Mucosa of stomach (tissue), 1 donor: ENCODE data around the gene RBM48.
"Not testable (repeated sequence)": the region's sequence is repeated elsewhere in the genome, so short reads cannot be mapped to it uniquely, and the experiment has no call there.

Source experiments
- H3K27me3 ChIP-seq: one replicate; pipeline ENCODE4 v1.7.0; 2013; ENCODE audit warnings: mild to moderate bottlenecking, low read length; ENCODE audit not compliant: control insufficient read depth, insufficient read depth
- H3K36me3 ChIP-seq: one replicate; pipeline ENCODE4 v1.7.0; 2013; ENCODE audit warnings: low read length; ENCODE audit not compliant: control insufficient read depth, insufficient read depth
- H3K4me1 ChIP-seq: one replicate; pipeline ENCODE4 v1.7.0; 2013; ENCODE audit warnings: mild to moderate bottlenecking, low read length; ENCODE audit not compliant: control insufficient read depth, insufficient read depth
- H3K4me3 ChIP-seq: one replicate; pipeline ENCODE4 v1.7.0; 2013; ENCODE audit warnings: low read length
- H3K9ac ChIP-seq: one replicate; pipeline ENCODE4 v1.7.0; 2013; ENCODE audit warnings: mild to moderate bottlenecking, low read length, moderate library complexity
- H3K9me3 ChIP-seq: one replicate; pipeline ENCODE4 v1.7.0; 2013; ENCODE audit warnings: mild to moderate bottlenecking, low read length, moderate library complexity; ENCODE audit not compliant: control insufficient read depth
- donor health status: Pancreatic carcinoma.

Gene RBM48

DNA sequence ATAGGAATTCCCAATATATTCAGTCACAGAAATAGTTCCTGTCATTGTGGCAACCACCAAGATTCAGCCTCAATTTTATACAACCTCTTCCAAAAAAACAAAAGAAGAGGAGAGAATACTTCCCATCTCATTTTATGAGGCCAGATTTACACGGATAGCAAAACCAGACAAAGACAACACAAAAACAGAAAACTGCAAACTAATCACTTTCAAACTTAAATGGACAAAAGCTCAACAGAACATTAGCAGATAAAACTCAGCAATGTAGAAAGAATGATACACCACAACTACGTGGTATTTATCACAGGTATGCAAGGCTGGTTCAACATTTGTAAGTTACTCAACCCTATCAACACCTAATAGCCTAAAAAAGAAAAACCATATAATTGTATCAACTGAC, 22.2 kb upstream of the RBM48 start:
- Histone ChIP-seq H3K9ac (no peak overlapping the region), H3K4me1 (no peaks in the 10 kb centered on the region), H3K27me3 (no peaks in the 10 kb centered on the region), H3K4me3 (no peak overlapping the region), H3K36me3 (no peaks in the 10 kb centered on the region), H3K9me3 (no peaks in the 10 kb centered on the region)

DNA sequence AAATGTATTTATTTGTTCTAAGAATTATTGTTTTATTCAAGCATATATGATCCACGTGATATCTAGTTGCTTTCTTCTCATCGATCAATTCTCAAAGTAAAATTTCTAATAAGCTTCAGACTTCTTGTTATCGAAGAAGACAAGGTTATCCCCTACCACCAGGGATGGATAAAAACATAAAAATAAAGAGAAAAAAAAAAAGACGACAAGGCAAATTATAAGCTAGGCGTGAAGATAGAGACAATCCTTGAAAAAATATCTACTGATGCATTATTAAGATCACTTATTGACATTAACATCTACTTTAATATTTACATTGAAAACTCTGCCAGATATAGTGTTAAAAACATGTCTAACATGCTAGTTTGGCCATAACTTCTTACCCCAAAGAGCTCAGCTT, 19.6 kb upstream of the RBM48 start:
- H3K4me1 ChIP-seq = no peaks in the 10 kb centered on the region
- no peaks in the 10 kb centered on the region for H3K36me3 ChIP-seq
- H3K4me3 ChIP-seq = no peak overlapping the region
- no peaks in the 10 kb centered on the region for H3K9me3 ChIP-seq
- H3K27me3 ChIP-seq = no peaks in the 10 kb centered on the region
- H3K9ac ChIP-seq = no peak overlapping the region

DNA sequence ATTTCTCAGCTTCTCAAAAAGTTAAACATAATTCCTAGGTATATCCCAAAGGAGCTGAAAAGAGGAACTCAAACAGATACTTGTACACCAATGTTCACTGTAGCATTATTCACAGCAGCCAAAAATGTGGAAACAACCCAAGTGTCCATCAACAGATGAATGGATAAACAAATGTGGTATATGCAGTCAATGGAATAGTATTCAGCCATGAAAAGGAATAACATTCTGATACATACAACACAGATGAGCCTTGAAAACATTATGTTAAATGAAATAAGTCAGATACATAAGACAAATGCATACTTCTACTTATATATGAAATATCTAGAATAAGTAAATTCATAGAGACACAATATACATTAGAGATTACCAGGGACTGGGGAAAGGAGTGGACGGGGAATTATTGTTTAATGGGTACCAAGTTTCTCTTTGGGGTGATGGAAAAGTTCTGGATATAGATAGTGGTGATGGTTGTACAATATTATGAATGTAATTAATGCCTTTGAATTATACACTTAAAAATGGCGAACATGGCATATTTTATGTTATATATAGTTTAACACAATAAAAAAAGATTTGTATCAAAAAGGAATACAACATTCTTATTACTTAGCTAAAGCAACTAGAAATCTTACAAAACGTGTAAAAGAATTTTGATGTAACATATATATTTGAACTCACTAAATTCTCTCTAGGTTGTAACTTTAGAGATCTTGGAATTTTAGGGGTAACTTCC, 15.3 kb upstream of the RBM48 start:
- no peaks in the 10 kb centered on the region for H3K9me3 ChIP-seq
- H3K4me3 ChIP-seq = no peak overlapping the region
- H3K9ac ChIP-seq = no peak overlapping the region
- H3K27me3 ChIP-seq = no peaks in the 10 kb centered on the region
- no peaks in the 10 kb centered on the region for H3K36me3 ChIP-seq
- no peaks in the 10 kb centered on the region for H3K4me1 ChIP-seq

DNA sequence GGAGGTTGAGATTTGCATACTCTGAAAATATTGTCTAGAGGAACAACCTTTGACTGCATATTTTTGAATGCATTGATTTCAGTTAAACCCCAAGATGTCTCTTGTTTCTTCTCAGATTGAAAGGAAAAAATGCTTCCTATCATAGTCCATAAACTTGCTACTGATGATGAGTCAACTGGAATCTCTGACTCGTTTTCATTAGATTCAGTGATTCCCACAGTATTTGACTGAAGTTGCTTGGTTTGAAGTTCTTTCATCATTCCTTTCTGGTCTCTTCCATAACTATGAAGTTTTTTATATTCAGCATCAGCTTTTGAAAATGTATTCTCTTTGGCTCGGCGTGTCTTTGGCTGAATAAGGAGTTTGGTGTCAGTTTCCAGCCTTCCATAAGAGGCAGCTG, 11.0 kb upstream of the RBM48 start:
- Histone ChIP-seq H3K27me3 (no peaks in the 10 kb centered on the region), H3K4me3 (no peak overlapping the region), H3K36me3 (no peaks in the 10 kb centered on the region), H3K9ac (no peak overlapping the region), H3K4me1 (no peaks in the 10 kb centered on the region), H3K9me3 (no peaks in the 10 kb centered on the region)

DNA sequence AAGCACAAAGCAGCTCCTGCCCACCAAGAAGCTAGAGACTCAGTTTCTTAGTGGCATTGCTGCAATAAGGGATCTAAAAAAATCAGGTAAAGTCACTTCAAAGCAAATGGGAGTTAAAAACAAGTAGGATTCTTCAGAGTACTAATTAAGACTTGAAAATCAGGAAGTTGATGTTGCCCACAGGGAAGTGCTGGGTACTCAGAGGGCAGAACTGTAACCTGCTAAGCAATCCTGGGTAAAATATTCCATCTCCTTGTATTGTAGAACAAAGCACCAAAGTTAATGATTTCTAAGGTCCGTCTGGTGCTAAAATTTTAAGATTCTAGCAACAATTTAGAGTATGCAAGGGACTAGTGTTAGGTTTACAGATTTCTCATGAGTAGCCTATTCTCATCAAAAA, 8.6 kb upstream of the RBM48 start:
- Histone ChIP-seq H3K36me3 (no peaks in the 10 kb centered on the region), H3K9me3 (no peaks in the 10 kb centered on the region), H3K27me3 (no peaks in the 10 kb centered on the region), H3K9ac (no peak overlapping the region), H3K4me3 (no peak overlapping the region), H3K4me1 (no peaks in the 10 kb centered on the region)

DNA sequence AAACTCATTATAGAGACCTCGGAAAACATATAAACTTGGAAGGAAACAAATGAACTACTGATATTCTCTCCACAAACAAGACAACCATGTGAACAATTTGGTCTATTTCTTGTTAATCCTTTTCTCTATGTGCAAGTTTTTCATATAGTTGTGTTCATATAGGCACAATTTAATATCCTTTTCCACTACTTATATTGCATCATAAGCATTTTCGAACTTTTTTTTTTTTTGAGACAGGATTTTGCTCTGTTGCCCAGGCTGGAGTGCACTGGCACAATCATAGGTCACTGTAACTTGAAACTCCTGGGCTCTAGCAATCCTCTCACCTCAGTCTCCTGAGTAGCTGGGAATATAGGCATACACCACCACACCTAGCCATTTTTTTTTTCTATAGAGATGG, 5.5 kb upstream of the RBM48 start:
- Histone ChIP-seq H3K9ac (no peak overlapping the region), H3K27me3 (no peaks in the 10 kb centered on the region), H3K4me1 (peaks cover 6% of the 10 kb centered on the region), H3K9me3 (no peaks in the 10 kb centered on the region), H3K36me3 (no peaks in the 10 kb centered on the region), H3K4me3 (no peak overlapping the region)

DNA sequence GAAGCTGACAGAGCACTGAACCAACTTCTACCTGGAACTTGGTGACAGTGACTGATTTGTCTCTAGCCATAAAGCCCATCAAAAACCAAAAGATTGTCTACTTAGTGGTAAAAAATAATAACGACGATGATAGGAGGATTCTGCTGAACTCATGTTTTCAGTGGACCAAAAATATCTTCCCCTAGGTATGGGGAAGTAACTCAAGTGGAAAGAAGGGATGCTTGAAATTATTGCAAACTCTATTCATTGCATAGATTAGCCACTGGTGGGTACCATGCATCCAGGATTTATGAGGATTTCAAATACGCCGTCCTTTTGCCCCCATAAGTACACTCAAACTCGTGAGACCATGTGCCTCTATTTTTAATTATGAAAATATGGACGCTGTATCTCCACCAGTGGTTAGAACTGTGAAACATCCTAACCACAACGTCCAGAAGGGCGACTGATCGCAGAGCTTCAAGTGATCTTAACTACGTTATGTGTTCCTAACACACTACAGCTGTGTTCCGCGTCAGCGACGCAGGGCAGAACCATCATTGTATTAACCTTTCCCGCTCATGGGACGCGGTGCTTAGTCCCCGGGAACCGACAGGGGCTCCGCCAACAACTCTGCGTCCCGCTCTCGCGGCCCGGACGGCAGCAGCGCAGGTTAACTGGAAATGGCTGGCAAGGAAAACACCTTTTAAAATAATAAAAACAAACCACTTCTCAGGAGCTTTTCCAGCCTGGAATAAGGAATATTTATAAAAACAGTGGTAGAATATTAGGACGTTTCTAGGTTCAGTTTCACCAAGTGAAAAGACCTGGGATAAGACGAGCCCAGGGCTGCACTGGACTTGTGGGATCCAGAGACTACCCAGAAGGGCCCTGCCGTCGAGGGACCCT, 1.1 kb upstream of the RBM48 start:
- Histone ChIP-seq H3K36me3 (peaks cover 5% of the 10 kb centered on the region), H3K4me1 (peaks cover 6% of the 10 kb centered on the region), H3K4me3 (peak overlapping the region; percentile 77), H3K27me3 (no peaks in the 10 kb centered on the region), H3K9me3 (no peaks in the 10 kb centered on the region), H3K9ac (peak overlapping the region; percentile 78)

DNA sequence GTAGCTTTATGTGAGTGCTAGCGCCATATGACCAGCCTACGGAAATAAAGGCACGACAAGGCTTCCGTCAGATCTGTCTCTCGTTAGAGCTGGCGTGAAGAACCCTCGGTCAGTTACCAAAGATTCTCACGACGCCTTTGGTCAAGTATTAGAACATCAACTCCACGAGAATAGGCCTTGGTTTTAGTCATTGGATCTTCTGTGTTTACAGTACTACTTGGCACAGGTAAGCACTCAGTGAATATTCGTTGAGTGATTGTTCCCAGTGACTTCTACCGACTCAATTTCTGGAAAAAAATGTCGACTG, 316 bp downstream of the RBM48 start:
- H3K9me3 ChIP-seq = no peaks in the 10 kb centered on the region
- peak overlapping the region; percentile 92 for H3K9ac ChIP-seq
- peaks cover 11% of the 10 kb centered on the region for H3K36me3 ChIP-seq
- peaks cover 6% of the 10 kb centered on the region for H3K4me1 ChIP-seq
- H3K4me3 ChIP-seq = peak overlapping the region; percentile 100
- no peaks in the 10 kb centered on the region for H3K27me3 ChIP-seq

DNA sequence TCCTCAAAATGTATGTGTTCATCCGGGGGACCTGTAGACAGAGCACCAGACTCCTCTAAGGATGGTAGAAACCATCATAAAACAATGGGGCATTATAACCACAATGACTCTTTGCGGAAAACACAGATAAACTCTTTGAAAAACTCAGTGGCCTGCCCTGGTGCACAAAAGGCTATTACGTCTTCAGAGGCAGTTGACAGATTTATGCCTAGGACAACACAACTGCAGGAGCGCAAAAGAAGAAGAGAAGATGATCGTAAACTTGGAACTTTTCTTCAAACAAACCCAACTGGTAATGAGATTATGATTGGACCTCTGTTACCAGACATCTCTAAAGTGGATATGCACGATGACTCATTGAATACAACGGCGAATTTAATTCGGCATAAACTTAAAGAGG, 6.0 kb downstream of the RBM48 start:
- Histone ChIP-seq H3K9me3 (no peaks in the 10 kb centered on the region), H3K4me1 (no peaks in the 10 kb centered on the region), H3K27me3 (no peaks in the 10 kb centered on the region), H3K9ac (no peak overlapping the region), H3K36me3 (peaks cover 11% of the 10 kb centered on the region), H3K4me3 (no peak overlapping the region)

DNA sequence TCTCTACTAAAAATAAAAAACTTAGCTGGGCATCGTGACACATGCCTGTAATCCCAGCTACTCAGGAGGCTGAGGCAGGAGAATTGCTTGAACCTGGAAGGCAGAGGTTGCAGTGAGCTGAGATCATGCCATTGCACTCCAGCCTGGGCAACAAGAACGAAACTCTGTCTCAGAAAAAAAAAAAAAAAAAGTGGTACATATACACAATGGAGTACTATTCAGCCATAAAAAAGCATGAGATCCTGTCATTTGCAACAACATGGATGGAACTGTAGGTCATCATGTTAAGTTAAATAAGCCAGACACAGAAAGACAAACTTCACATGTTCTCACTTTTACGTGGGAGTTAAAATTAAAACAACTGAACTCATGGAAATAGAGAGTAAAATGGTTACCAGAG, 14.9 kb downstream of the RBM48 start:
- H3K4me3 ChIP-seq = not testable (repeated sequence)

DNA sequence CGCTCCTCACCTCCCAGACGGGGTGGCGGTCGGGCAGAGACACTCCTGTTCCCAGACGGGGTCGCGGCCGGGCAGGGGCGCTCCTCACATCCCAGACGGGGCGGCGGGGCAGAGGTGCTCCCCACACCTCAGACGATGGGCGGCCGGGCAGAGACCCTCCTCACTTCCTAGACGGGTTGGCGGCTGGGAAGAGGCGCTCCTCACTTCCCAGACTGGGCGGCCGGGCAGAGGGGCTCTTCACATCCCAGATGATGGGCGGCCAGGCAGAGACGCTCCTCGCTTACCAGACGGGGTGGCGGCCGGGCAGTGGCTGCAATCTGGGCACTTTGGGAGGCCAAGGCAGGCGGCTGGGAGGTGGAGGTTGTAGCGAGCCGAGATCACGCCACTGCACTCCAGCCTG, 16.5 kb downstream of the RBM48 start:
- not testable (repeated sequence) for H3K9me3 ChIP-seq, H3K4me3 ChIP-seq, H3K27me3 ChIP-seq, H3K4me1 ChIP-seq, H3K9ac ChIP-seq, H3K36me3 ChIP-seq

More for the DNA sequence above, 14.9 kb downstream of the RBM48 start:
- not testable (repeated sequence) for H3K4me1 ChIP-seq, H3K36me3 ChIP-seq, H3K27me3 ChIP-seq, H3K9me3 ChIP-seq, H3K9ac ChIP-seq

DNA sequence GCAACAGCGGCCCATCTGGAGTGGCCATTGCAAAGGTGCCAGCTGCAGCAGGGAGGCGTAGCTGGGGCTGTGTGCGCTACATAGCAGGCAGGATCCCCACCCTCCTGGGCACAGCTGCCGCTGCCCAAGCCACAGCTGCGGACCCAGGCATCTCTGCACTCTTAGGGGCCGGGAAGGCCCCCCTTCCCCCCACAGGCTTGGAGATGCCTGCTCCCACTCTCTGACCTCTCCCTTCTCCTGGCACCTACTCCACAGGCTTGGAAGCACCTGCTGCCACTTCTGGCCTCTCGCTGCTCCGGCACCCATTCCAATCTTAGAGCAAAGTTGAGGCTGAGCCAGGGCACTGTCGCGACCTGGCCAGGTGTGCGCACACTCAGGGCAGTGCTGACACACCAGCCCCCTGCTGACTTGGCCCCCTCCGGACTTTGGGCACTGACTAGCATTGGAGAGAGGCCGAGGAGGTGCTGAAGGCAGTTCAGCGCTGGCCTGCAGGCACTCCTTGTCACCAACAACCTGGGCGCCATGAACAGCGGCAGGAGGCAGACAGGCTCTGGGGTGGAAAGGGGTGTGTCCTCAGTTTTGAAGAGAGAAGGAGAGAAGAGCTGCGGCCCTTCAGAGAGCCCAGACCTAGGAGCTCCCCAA, 18.4 kb downstream of the RBM48 start:
- Histone ChIP-seq H3K9ac (no peak overlapping the region), H3K4me3 (no peak overlapping the region), H3K9me3 (no peaks in the 10 kb centered on the region), H3K4me1 (no peaks in the 10 kb centered on the region), H3K36me3 (no peaks in the 10 kb centered on the region), H3K27me3 (no peaks in the 10 kb centered on the region)
